ENCODE measurements around the gene DUSP9. TPM values are rescaled to one million over a fixed set of nuclear protein-coding genes. Genes with fewer than 3 reads are reported as not detected.
A peak's percentile ranks its signal among the peaks of the same experiment; 100 is the strongest.

Gene DUSP9
- total RNA-seq, 2 donors from 2014 or later: 0.13 TPM; not detected in 1

DNA sequence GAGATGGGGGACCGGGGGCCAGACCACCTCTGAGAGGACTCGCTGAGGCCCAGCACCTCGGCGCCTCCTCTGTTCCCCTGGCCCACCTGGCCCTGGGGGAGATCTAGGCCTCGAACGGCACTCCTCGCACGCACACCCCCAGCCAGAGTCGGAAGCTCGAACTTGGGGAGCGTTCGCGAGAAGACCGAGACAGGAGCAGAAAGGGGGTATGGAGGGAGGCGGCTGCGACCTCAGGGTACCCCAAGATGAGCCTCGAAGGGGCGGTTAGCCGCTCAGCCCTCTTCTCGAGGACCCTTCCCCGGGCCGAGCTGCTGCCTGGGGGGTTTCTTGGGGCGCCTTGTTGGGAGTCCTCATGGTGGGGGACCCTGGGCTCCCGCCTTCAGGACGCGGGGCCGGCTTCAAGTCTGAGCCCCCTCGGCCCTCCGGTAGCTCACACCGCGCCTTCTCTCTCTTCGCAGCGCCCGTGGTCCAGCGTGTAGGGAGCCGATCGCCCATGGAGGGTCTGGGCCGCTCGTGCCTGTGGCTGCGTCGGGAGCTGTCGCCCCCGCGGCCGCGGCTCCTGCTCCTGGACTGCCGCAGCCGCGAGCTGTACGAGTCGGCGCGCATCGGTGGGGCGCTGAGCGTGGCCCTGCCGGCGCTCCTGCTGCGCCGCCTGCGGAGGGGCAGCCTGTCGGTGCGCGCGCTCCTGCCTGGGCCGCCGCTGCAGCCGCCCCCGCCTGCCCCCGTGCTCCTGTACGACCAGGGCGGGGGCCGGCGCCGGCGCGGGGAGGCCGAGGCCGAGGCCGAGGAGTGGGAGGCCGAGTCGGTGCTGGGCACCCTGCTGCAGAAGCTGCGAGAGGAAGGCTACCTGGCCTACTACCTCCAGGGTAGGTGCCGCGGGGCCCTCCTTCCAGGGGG lies 706 bp downstream of the DUSP9 start:
- Mint-ChIP-seq H3K27me3 (peaks cover 7% of the 10 kb centered on the region), H3K4me3 (no peak overlapping the region), H3K4me1 (no peaks in the 10 kb centered on the region), H3K36me3 (ENCODE audit: low read depth) (no peaks in the 10 kb centered on the region), H3K27ac (no peak overlapping the region), H3K9me3 (no peaks in the 10 kb centered on the region)
- no peak for ATAC-seq (replicated peaks)

DNA sequence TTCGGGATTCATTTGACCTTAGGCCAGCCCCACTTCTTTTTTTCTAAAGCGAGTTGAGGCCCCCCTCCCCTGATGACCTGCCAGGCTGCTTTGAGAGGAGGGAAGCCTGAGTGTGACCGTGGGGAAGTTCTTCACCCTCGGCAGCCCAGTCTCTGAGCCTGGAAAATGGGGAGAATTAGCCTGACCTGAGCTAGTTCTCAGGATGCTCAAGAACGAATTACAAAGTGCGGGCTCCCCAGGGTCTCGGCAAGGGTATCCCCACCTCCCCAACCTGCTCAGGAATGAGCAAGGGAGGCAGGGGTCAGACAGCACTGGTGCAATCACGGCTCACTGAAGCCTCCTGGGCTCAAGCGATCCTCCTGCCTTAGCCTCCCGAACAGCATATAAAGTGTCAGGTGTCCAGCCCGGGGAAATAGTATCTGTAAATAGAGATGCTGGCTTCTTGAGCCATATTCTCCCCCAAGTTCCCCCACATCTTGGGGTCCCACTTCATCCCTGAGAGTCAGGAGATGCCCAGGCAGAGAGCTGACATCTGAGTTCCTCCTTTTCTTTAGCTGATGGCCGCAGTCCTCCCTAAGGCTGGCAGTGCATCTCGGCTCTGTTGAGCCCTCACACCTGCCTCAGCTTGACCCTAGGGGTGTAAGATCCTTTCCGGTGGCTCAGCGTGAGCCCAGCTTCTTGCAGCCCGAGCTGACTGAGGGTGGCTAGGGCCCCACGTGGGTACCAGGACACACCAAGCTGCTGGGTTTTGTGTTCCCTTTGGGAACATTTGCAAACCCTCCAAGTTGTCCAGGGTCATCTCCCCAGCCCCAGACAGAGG lies 1.6 kb downstream of the DUSP9 start:
- ATAC-seq (replicated peaks): no peak

DNA sequence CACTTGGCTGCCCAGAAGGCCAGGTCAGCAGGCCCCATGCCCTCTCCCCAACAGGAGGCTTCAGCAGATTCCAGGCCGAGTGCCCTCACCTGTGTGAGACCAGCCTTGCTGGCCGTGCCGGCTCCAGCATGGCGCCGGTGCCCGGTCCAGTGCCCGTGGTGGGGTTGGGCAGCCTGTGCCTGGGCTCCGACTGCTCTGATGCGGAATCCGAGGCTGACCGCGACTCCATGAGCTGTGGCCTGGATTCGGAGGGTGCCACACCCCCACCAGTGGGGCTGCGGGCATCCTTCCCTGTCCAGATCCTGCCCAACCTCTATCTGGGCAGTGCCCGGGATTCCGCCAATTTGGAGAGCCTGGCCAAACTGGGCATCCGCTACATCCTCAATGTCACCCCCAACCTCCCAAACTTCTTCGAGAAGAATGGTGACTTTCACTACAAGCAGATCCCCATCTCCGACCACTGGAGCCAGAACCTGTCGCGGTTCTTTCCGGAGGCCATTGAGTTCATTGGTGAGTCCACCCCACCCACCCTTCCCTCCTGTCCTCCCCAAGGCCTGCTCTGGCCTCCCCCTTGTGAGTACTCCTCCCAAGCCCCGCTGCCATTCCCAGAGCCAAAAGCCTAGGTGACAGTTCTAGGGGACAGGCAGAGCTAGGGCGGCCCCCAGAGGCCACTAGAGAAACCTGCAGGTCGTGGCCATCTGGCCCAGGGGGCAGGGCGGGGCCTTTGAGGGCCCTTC lies 2.3 kb downstream of the DUSP9 start:
- ATAC-seq (replicated peaks): peak; percentile 71
- H3K27me3 Mint-ChIP-seq: peaks cover 3% of the 10 kb centered on the region
- H3K4me3 Mint-ChIP-seq: no peak overlapping the region
- no peaks in the 10 kb centered on the region for H3K9me3 Mint-ChIP-seq
- H3K27ac Mint-ChIP-seq: no peak overlapping the region
- H3K4me1 Mint-ChIP-seq: no peaks in the 10 kb centered on the region
- no peaks in the 10 kb centered on the region for H3K36me3 Mint-ChIP-seq (ENCODE audit: low read depth)

More for the DNA sequence above, 1.6 kb downstream of the DUSP9 start:
- Mint-ChIP-seq H3K27ac (no peak overlapping the region), H3K9me3 (no peaks in the 10 kb centered on the region), H3K36me3 (ENCODE audit: low read depth) (no peaks in the 10 kb centered on the region), H3K4me3 (no peak overlapping the region), H3K27me3 (peaks cover 3% of the 10 kb centered on the region), H3K4me1 (no peaks in the 10 kb centered on the region)

DNA sequence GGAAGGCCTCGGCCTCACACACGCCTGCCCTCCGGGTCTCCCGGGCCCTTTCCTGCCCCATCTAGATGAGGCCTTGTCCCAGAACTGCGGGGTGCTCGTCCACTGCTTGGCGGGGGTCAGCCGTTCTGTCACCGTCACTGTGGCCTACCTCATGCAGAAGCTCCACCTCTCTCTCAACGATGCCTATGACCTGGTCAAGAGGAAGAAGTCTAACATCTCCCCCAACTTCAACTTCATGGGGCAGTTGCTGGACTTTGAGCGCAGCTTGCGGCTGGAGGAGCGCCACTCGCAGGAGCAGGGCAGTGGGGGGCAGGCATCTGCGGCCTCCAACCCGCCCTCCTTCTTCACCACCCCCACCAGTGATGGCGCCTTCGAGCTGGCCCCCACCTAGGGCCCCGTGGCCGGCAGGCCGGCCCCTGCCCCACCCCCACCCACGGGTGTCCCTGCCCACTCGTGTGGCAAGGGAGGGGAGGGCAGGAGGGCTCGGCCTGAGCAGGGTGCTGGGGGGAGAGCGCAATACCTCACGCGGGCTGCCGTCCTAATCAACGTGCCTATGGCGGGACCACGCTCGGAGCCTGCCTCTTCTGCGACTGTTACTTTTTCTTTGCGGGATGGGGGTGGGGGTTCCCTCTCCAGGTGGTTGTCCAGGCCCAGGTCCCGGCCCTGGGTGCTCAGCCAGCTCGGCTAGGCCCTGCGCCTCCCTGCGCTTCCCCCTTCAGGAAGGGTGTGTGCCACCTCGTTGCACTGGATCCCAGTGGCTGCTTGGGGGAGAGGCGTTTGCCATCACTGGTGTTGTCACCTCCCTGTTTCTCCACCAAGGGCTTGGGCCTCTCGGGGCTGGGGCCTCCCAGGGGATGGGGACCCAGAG lies 3.1 kb downstream of the DUSP9 start:
- no peaks in the 10 kb centered on the region for H3K4me1 Mint-ChIP-seq
- H3K4me3 Mint-ChIP-seq: no peak overlapping the region
- no peak overlapping the region for H3K27ac Mint-ChIP-seq
- no peak for ATAC-seq (replicated peaks)
- H3K36me3 Mint-ChIP-seq (ENCODE audit: low read depth): no peaks in the 10 kb centered on the region
- peaks cover 3% of the 10 kb centered on the region for H3K27me3 Mint-ChIP-seq
- H3K9me3 Mint-ChIP-seq: no peaks in the 10 kb centered on the region

DNA sequence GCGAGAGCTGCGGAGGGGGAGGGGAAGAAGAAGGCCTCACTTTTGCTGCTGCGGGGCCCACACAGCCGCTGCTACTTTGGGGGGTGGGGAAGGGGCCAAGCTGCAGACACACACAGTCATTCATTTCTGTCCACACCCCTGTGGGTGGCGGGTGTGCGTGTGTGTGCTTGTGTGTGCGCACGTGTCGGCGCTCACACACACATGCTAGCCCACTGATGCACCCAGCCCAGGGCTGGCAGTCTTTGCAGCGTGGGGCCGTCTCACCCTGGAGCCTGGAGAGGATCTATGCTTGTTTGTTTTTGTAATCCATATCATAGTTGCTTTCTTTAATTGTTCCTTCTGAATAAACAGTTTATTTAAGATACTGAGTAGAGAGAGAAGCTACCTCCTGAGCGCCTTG lies 4.0 kb downstream of the DUSP9 start:
- no peak overlapping the region for H3K4me3 Mint-ChIP-seq
- no peaks in the 10 kb centered on the region for H3K4me1 Mint-ChIP-seq
- H3K9me3 Mint-ChIP-seq: no peaks in the 10 kb centered on the region
- H3K27me3 Mint-ChIP-seq: peaks cover 3% of the 10 kb centered on the region
- no peak overlapping the region for H3K27ac Mint-ChIP-seq
- no peak for ATAC-seq (replicated peaks)
- H3K36me3 Mint-ChIP-seq (ENCODE audit: low read depth): no peaks in the 10 kb centered on the region

DNA sequence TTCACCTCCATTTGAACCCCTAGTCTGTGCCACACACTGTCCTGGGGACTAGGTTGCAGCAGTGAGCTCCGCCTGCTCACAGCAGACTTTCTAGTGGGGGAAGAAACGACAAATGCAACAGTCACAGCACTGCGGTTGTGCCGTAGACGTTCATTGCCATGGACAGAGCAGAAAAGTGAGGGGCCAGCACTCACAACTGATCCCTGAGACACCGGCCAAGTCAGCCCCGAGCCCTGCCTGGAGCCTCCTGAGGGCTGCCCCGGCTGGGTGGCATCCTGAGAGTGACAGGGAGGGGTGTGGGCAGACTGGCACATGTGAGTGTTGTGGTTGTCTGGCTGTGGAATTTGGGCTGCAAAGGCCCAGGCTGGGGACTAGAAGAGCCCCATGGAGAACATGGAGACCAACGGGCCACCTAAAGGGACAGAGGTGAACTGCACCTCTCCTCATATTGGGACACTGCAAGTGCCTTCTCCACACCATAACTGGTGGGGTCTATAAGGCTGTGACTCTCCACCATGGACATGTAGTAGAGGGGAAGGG lies 4.6 kb downstream of the DUSP9 start:
- no peaks in the 10 kb centered on the region for H3K27me3 Mint-ChIP-seq
- no peaks in the 10 kb centered on the region for H3K4me1 Mint-ChIP-seq
- H3K4me3 Mint-ChIP-seq: no peak overlapping the region
- no peaks in the 10 kb centered on the region for H3K36me3 Mint-ChIP-seq (ENCODE audit: low read depth)
- no peaks in the 10 kb centered on the region for H3K9me3 Mint-ChIP-seq
- no peak for ATAC-seq (replicated peaks)
- no peak overlapping the region for H3K27ac Mint-ChIP-seq

DNA sequence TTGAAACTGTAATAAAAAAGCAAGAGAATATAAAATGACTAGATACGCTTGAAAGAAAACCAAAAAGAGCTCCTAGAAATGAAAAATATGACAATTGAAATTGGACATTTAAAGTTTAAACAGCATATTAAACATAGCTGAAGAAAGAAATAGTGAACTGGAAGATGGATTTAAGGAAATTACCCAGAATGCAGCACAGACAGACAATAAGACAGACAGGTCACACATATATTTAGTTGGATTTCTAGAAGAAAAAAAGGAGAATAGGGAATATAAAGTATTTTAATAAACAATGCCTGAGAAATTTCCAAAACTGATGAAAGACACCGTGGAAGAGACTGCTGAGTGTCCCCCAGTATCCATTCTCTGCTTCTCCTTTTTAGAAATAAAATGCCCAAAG lies 6.6 kb downstream of the DUSP9 start:
- H3K36me3 Mint-ChIP-seq (ENCODE audit: low read depth): no peaks in the 10 kb centered on the region
- H3K27me3 Mint-ChIP-seq: no peaks in the 10 kb centered on the region
- H3K27ac Mint-ChIP-seq: no peak overlapping the region
- H3K4me1 Mint-ChIP-seq: no peaks in the 10 kb centered on the region
- no peak overlapping the region for H3K4me3 Mint-ChIP-seq
- H3K9me3 Mint-ChIP-seq: no peaks in the 10 kb centered on the region
- no peak for ATAC-seq (replicated peaks)

DNA sequence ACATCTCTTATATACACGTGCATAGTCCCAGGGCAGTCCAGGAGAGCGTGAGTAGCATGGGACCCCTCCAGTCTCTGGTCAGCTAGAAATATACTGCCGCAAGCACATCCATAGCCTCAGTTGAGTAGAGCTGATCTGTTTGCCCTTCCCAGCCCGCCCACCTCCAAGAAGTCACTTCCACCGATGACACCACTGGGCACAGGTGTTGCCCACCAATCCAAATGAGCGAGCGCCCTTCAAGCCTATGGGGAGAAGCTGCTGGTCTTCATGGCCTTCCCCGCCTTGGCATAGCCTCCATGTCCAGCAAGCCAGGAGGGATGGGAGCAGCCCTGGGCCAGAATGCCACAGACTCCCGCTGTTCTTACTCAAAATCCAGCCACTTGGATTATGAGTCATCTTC lies 10.2 kb downstream of the DUSP9 start:
- Mint-ChIP-seq H3K4me3 (no peak overlapping the region), H3K36me3 (ENCODE audit: low read depth) (no peaks in the 10 kb centered on the region), H3K9me3 (no peaks in the 10 kb centered on the region), H3K27me3 (peaks cover 4% of the 10 kb centered on the region), H3K27ac (no peak overlapping the region), H3K4me1 (no peaks in the 10 kb centered on the region)
- no peak for ATAC-seq (replicated peaks)

DNA sequence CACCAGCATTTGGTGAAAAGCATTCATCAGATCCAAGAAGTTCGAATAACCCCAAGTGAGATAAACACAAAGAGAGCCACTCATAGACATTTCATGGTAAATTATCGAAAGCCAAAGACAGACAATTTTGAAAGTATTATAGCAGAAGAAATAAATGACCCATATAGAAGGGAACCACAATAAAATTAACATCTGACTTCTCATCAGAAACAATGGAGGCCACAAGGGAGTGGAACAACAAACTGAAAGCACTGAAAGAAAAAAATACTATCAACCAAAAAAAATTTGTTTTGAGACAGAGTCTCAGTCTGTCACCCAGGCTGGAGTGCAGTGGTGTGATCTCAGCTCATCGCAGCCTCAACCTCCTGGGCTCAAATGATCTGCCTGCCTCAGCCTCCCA lies 12.3 kb downstream of the DUSP9 start:
- no peaks in the 10 kb centered on the region for H3K36me3 Mint-ChIP-seq (ENCODE audit: low read depth)
- ATAC-seq (replicated peaks): no peak

DNA sequence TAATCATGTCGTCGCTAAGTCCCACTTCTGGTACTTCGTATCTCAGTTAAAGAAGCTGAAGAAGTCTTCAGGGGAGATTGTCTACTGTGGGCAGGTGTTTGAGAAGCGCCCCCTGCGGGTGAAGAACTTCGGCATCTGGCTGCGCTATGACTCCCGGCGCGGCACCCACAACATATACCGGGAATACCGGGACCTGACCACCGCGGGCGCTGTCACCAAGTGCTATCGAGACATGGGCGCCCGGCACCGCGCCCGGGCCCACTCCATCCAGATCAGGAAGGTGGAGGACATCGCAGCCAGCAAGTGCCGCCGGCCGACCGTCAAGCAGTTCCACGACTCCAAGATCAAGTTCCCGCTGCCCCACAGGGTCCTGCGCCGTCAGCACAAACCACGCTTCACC lies 15.3 kb downstream of the DUSP9 start:
- H3K9me3 Mint-ChIP-seq: no peaks in the 10 kb centered on the region
- H3K27ac Mint-ChIP-seq: no peak overlapping the region
- no peaks in the 10 kb centered on the region for H3K36me3 Mint-ChIP-seq (ENCODE audit: low read depth)
- H3K4me3 Mint-ChIP-seq: peak overlapping the region; percentile 33
- no peak for ATAC-seq (replicated peaks)
- H3K27me3 Mint-ChIP-seq: peaks cover 4% of the 10 kb centered on the region
- no peaks in the 10 kb centered on the region for H3K4me1 Mint-ChIP-seq

More for the DNA sequence above, 12.3 kb downstream of the DUSP9 start:
- Mint-ChIP-seq H3K27ac (no peak overlapping the region), H3K4me3 (no peak overlapping the region), H3K27me3 (peaks cover 4% of the 10 kb centered on the region), H3K9me3 (no peaks in the 10 kb centered on the region), H3K4me1 (no peaks in the 10 kb centered on the region)

DNA sequence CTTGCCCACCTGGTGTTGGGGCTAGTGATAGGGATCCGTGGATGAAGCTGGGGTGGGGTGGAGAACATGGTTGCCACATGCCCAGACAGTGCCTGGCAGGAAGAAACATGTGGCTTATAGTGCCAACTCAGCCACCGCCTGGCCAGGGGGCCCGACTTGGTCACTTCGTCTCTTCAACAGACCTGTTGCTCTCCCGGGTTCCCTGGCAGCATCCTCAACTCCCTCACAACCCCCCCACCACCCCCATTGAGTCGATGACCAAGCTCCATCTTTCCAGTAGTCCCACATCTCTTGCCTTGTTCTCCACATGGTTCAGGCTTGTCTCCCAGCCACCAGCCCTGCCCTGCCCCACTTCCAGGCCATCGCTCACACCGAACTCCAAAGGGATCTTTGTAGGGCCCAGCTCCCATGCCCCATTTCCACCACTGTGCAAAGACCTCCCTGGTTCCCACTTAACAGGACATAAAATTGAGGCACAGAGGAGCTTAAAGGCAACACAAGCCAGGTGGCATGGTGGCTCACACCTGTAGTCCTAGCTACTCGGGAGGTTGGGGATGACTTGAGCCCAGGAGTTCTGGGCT lies 18.8 kb downstream of the DUSP9 start:
- no peaks in the 10 kb centered on the region for H3K36me3 Mint-ChIP-seq (ENCODE audit: low read depth)
- peaks cover 4% of the 10 kb centered on the region for H3K27me3 Mint-ChIP-seq
- H3K4me3 Mint-ChIP-seq: no peak overlapping the region
- H3K9me3 Mint-ChIP-seq: no peaks in the 10 kb centered on the region
- no peak for ATAC-seq (replicated peaks)
- H3K27ac Mint-ChIP-seq: no peak overlapping the region
- H3K4me1 Mint-ChIP-seq: peaks cover 7% of the 10 kb centered on the region

DNA sequence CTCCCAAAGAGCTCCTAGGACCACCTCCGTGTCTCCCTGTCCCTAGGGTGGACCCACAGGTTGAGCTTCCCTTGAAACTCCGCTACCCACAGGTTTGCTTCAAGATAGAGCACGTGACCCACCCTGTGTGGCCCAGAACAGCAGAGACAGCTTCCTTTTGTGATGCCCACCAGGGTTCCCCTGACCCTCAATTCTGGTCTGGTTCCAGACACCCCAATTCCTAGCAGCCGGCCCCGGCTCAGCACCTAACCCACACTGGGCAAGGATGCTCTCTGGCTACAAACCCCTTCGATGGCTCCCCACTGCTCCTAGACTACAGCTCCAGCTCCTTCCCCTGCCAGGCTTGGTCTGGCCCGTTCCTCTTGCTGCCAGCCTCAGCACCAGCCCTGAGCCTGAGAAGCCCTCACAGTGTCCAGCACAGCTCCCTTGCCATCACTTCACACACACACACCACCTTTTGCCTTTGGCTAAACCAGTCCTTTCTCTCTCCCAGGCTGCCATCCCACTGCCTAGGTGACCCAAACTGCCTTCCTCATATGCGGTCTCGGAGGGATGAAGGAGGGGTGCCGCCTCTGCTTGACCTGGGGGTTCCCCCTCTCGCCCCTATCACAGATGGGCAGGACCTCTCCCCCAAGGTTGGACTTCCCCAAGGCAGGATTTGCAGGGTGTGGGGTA lies 20.4 kb downstream of the DUSP9 start:
- H3K27ac Mint-ChIP-seq: peak overlapping the region; percentile 66
- ATAC-seq (replicated peaks): peak; percentile 21
- H3K4me3 Mint-ChIP-seq: peak overlapping the region; percentile 62
- H3K27me3 Mint-ChIP-seq: no peaks in the 10 kb centered on the region
- H3K4me1 Mint-ChIP-seq: peaks cover 7% of the 10 kb centered on the region
- no peaks in the 10 kb centered on the region for H3K9me3 Mint-ChIP-seq
- no peaks in the 10 kb centered on the region for H3K36me3 Mint-ChIP-seq (ENCODE audit: low read depth)

DNA sequence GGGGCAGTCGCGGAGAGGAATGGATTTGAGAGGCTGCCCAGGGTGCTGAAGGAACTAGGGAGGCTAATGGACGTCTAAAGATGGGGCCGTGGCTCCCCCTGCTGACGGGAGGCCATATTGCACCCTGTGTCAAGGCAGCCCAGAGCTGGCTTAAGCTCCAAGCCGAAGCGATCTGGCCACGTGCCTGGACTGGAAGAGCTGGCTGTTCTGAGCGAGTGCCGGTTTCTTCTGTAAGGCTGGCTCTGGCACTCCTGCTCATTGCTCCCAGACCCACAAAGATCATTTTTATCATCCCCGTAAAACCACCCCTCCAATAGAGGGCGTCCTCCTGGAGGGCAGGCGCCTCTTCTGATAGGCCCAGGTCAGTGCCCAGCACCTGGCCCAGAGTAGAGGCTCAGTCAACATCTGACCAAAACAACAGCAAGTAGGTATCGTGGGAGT lies 21.0 kb downstream of the DUSP9 start:
- H3K27me3 Mint-ChIP-seq: peaks cover 4% of the 10 kb centered on the region
- H3K4me3 Mint-ChIP-seq: peak overlapping the region; percentile 62

More for the DNA sequence above, 21.0 kb downstream of the DUSP9 start:
- H3K4me1 Mint-ChIP-seq: peaks cover 11% of the 10 kb centered on the region
- H3K27ac Mint-ChIP-seq: peak overlapping the region; percentile 66
- H3K36me3 Mint-ChIP-seq (ENCODE audit: low read depth): no peaks in the 10 kb centered on the region
- no peaks in the 10 kb centered on the region for H3K9me3 Mint-ChIP-seq
- peak; percentile 85 for ATAC-seq (replicated peaks)

All from activated T-helper 17 cell treated with anti-CD3 and anti-CD28 coated beads, Interleukin-2, amount 50 U/mL, for 72 hours (primary cell).